Aorta (tissue), 5 donors: ENCODE results near the gene SC5D. TPM values are rescaled to one million over a fixed set of nuclear protein-coding genes. Genes with fewer than 3 reads are reported as not detected.

Source experiments
- ATAC-seq: fragments of 200-7000 bp; cut with Tn5 transposase; one replicate; pipeline ENCODE4 v1.9.1; 2022; ENCODE audit warnings: moderate library complexity; ENCODE audit not compliant: low FRiP score
- DNase-seq, 2 donors: peaks; one replicate each; pipeline ENCODE4 v3.0.0-alpha.2; 2020
- H3K27ac ChIP-seq, 2 donors: one replicate each; pipeline ENCODE4 v1.5.1; 2013; ENCODE audit warnings: low read length in 2 of 2, mild to moderate bottlenecking in 2 of 2, moderate library complexity in 2 of 2, control low read depth in 1 of 2, inconsistent platforms in 1 of 2, low read depth in 1 of 2
- H3K27me3 ChIP-seq, 2 donors: one replicate each; pipeline ENCODE4 v1.6.1; 2013; ENCODE audit warnings: control low read depth in 1 of 2, low read length in 1 of 2, mild to moderate bottlenecking in 1 of 2, moderate library complexity in 1 of 2; ENCODE audit not compliant: insufficient read depth in 2 of 2, control insufficient read depth in 1 of 2
- H3K36me3 ChIP-seq, 2 donors: one replicate each; pipeline ENCODE4 v1.6.1; 2013; ENCODE audit warnings: control low read depth in 1 of 2, low read length in 1 of 2, mild to moderate bottlenecking in 1 of 2; ENCODE audit not compliant: insufficient read depth in 2 of 2, control insufficient read depth in 1 of 2
- H3K4me1 ChIP-seq, 2 donors: one replicate each; pipeline ENCODE4 v1.6.1; 2013; ENCODE audit warnings: low read length in 2 of 2, control low read depth in 1 of 2, mild to moderate bottlenecking in 1 of 2, moderate library complexity in 1 of 2; ENCODE audit not compliant: insufficient read depth in 2 of 2, control insufficient read depth in 1 of 2
- H3K4me3 ChIP-seq, 2 donors: one replicate each; pipeline ENCODE4 v1.5.1; 2013; ENCODE audit warnings: low read length in 2 of 2, control low read depth in 1 of 2, mild to moderate bottlenecking in 1 of 2
- H3K9me3 ChIP-seq: one replicate; pipeline ENCODE4 v1.6.1; 2013; ENCODE audit warnings: mild to moderate bottlenecking, low read length; ENCODE audit not compliant: control insufficient read depth
- WGBS, 2 donors: extraction: QIAGEN DNeasy Blood & Tissue Kit; methylation state at CpG; one replicate each; pipeline ENCODE4 v1.1.7; 2013; 5-methylcytosine and 5-hydroxymethylcytosine counted together
- intact Hi-C, 2 donors: fragments of 100-400 bp; cut with DNase I; formaldehyde crosslinking; loops; one replicate each; pipeline versions ENCODE4 v1.14.2 to v1.15.0; 2022
- polyA plus RNA-seq, 2 donors: library from polyadenylated mRNA; stranded (reverse); fragments of 200-250 nt; gene quantifications; one replicate each; pipeline ENCODE4 v1.2.3, GENCODE V29; 2013
- total RNA-seq, 2 donors: library from RNA; stranded (reverse); fragmentation: NEBNext Ultra II Directional; extraction: Animal tissue kit (Norgen Biotek cat#: 25700); gene quantifications; one replicate each; pipeline ENCODE4 v1.2.1, GENCODE V29; 2021
- donor health status: healthy with polysubstance abuse.
- donor health status: Bipolar disorder and iron deficiency.
- donor health status: DM: no; HTN: no; CAD: no.
- donor health status: DM: no; HTN: no; CAD: no.
- donor health status: DM: yes; HTN: yes; CAD: no.

The SC5D gene
- total and polyA plus RNA-seq, 4 donors: 11.2 to 27.3 (median 22.2) TPM

- intact Hi-C loops: no loop called here
- Histone ChIP-seq H3K4me1 (no peaks in the 10 kb centered on the region), H3K27me3 (no peaks in the 10 kb centered on the region), H3K4me3 (no peak overlapping the region), H3K9me3 (no peaks in the 10 kb centered on the region), H3K27ac (no peak overlapping the region), H3K36me3 (no peaks in the 10 kb centered on the region)
- ATAC-seq (no peak), DNase-seq (no peak)
- 92 to 93% methylated on average over 4 of the region's 4 CpGs for WGBS, 2 donors
Measured at GRCh38 chr11:121341609-121342008, 49.0 kb downstream of the SC5D start.

GRCh38 chr11:121344824-121345223 is 52.3 kb downstream of the SC5D start:
- no peaks in the 10 kb centered on the region for H3K4me1 ChIP-seq
- no peak overlapping the region for H3K27ac ChIP-seq
- ATAC-seq (no peak), DNase-seq (no peak)
- H3K9me3 ChIP-seq: no peaks in the 10 kb centered on the region
- no peaks in the 10 kb centered on the region for H3K36me3 ChIP-seq
- intact Hi-C loops: no loop called here
- H3K4me3 ChIP-seq: no peak overlapping the region
- H3K27me3 ChIP-seq: no peaks in the 10 kb centered on the region

GRCh38 chr11:121347094-121347493 is 54.5 kb downstream of the SC5D start:
- 91 to 95% methylated on average over 2 of the region's 2 CpGs for WGBS, 2 donors
- Histone ChIP-seq H3K4me1 (no peaks in the 10 kb centered on the region), H3K9me3 (no peaks in the 10 kb centered on the region), H3K4me3 (no peak overlapping the region), H3K27ac (no peak overlapping the region), H3K27me3 (no peaks in the 10 kb centered on the region), H3K36me3 (no peaks in the 10 kb centered on the region)
- ATAC-seq (no peak), DNase-seq (no peak)
- intact Hi-C loops: no loop called here

GRCh38 chr11:121347813-121348212 is 55.2 kb downstream of the SC5D start:
- Histone ChIP-seq H3K4me1 (no peaks in the 10 kb centered on the region), H3K9me3 (no peaks in the 10 kb centered on the region), H3K36me3 (no peaks in the 10 kb centered on the region), H3K4me3 (no peak overlapping the region), H3K27me3 (no peaks in the 10 kb centered on the region), H3K27ac (no peak overlapping the region)
- ATAC-seq (no peak), DNase-seq (no peak)
- intact Hi-C loops: no loop called here
- 67 to 82% methylated on average over 5 of the region's 5 CpGs for WGBS, 2 donors

GRCh38 chr11:121348220-121348875 is 55.8 kb downstream of the SC5D start:
- 81 to 85% methylated on average over 7 of the region's 7 CpGs for WGBS, 2 donors
- Histone ChIP-seq H3K9me3 (no peaks in the 10 kb centered on the region), H3K27ac (no peak overlapping the region), H3K4me3 (no peak overlapping the region), H3K27me3 (no peaks in the 10 kb centered on the region), H3K4me1 (no peaks in the 10 kb centered on the region), H3K36me3 (no peaks in the 10 kb centered on the region)
- ATAC-seq (no peak), DNase-seq (no peak)
- intact Hi-C loops: no loop called here

GRCh38 chr11:121349790-121350189 is 57.2 kb downstream of the SC5D start:
- no peaks in the 10 kb centered on the region for H3K9me3 ChIP-seq

GRCh38 chr11:121350314-121351082 is 57.9 kb downstream of the SC5D start:
- intact Hi-C loops: no loop called here
- ATAC-seq (no peak), DNase-seq (no peak)
- Histone ChIP-seq H3K27me3 (no peaks in the 10 kb centered on the region), H3K27ac (no peak overlapping the region), H3K36me3 (no peaks in the 10 kb centered on the region), H3K4me1 (no peaks in the 10 kb centered on the region), H3K9me3 (no peaks in the 10 kb centered on the region), H3K4me3 (no peak overlapping the region)
- WGBS, 2 donors: 57 to 66% methylated on average over 3 of the region's 3 CpGs

More at GRCh38 chr11:121349790-121350189, 57.2 kb downstream of the SC5D start:
- H3K27ac ChIP-seq: no peak overlapping the region
- intact Hi-C loops: no loop called here
- H3K4me1 ChIP-seq: no peaks in the 10 kb centered on the region
- ATAC-seq (no peak), DNase-seq (no peak)
- H3K4me3 ChIP-seq: no peak overlapping the region
- H3K36me3 ChIP-seq: no peaks in the 10 kb centered on the region
- no peaks in the 10 kb centered on the region for H3K27me3 ChIP-seq
- WGBS, 2 donors: 62 to 64% methylated on average over 1 of the region's 1 CpG

GRCh38 chr11:121351083-121351630 is 58.6 kb downstream of the SC5D start:
- no peaks in the 10 kb centered on the region for H3K4me1 ChIP-seq
- H3K4me3 ChIP-seq: no peak overlapping the region
- WGBS, 2 donors: 61 to 62% methylated on average over 7 of the region's 7 CpGs
- H3K27me3 ChIP-seq: no peaks in the 10 kb centered on the region
- no peaks in the 10 kb centered on the region for H3K9me3 ChIP-seq
- DNase-seq (no peak), ATAC-seq (no peak)
- intact Hi-C loops: no loop called here
- no peak overlapping the region for H3K27ac ChIP-seq
- H3K36me3 ChIP-seq: no peaks in the 10 kb centered on the region
